ENCODE data around the gene SARM1. TPM values are rescaled to one million over a fixed set of nuclear protein-coding genes. Genes with fewer than 3 reads are reported as not detected.

SARM1 gene
- polyA plus RNA-seq, 1 donor from 2014 or later = 21.6 TPM

- TF ChIP-seq CTCF (IDR thresholded peaks at IDR 0.05; ENCODE audit: poor library complexity, severe bottlenecking) (no peak), POLR2AphosphoS5 (IDR thresholded peaks at IDR 0.05) (no peak), EZH2 (IDR thresholded peaks at IDR 0.05; ENCODE audit: borderline replicate concordance, insufficient read depth, low read length, poor library complexity, severe bottlenecking) (no peak), RAD21 (conservative IDR thresholded peaks at IDR 0.05) (no peak), MXI1 (conservative IDR thresholded peaks at IDR 0.05; ENCODE audit: poor library complexity, severe bottlenecking) (no peak), SMC3 (conservative IDR thresholded peaks at IDR 0.05; ENCODE audit: poor library complexity) (no peak), EP300 (conservative IDR thresholded peaks at IDR 0.05; ENCODE audit: poor library complexity, severe bottlenecking) (no peak), REST (IDR thresholded peaks at IDR 0.05; ENCODE audit: borderline replicate concordance) (no peak), TAF1 (IDR thresholded peaks at IDR 0.05; ENCODE audit: low read depth) (no peak)
- Histone ChIP-seq H3K4me2 (ENCODE audit: low read length) (no peak overlapping the region), H3K36me3 (ENCODE audit: insufficient read depth, low read length) (peaks cover 6% of the 10 kb centered on the region), H3K9me2 (ENCODE audit: insufficient read depth, low read length) (no peaks in the 10 kb centered on the region), H3K9ac (ENCODE audit: low read length) (no peak overlapping the region), H3K79me2 (replicated peaks; ENCODE audit: insufficient read depth, low read length) (peaks cover 29% of the 10 kb centered on the region), H4K20me1 (ENCODE audit: insufficient read depth) (no peaks in the 10 kb centered on the region), H3K27ac (ENCODE audit: low read length) (no peak overlapping the region), H3K9me3 (ENCODE audit: low read length) (no peaks in the 10 kb centered on the region), H2AFZ (ENCODE audit: low read depth, low read length) (no peak overlapping the region), H3F3A (ENCODE audit: insufficient read depth, low read length, poor library complexity, severe bottlenecking) (no peaks in the 10 kb centered on the region), H3K27me3 (ENCODE audit: insufficient read depth, low read depth, low read length) (no peaks in the 10 kb centered on the region), H3K4me3 (ENCODE audit: low read length) (no peak overlapping the region)
These were observed 45.4 kb upstream of the SARM1 start for GRCh38 chr17:28326114-28326513.

GRCh38 chr17:28327031-28327607 lies 44.4 kb upstream of the SARM1 start:
- peaks cover 20% of the 10 kb centered on the region for H3K79me2 ChIP-seq (replicated peaks; ENCODE audit: insufficient read depth, low read length)
- H3K36me3 ChIP-seq (ENCODE audit: insufficient read depth, low read length) = peaks cover 6% of the 10 kb centered on the region
- H3K9ac ChIP-seq (ENCODE audit: low read length) = no peak overlapping the region
- H3F3A ChIP-seq (ENCODE audit: insufficient read depth, low read length, poor library complexity, severe bottlenecking) = no peaks in the 10 kb centered on the region
- no peak overlapping the region for H2AFZ ChIP-seq (ENCODE audit: low read depth, low read length)
- no peak overlapping the region for H3K27ac ChIP-seq (ENCODE audit: low read length)
- H3K27me3 ChIP-seq (ENCODE audit: insufficient read depth, low read depth, low read length) = no peaks in the 10 kb centered on the region
- no peak overlapping the region for H3K4me3 ChIP-seq (ENCODE audit: low read length)
- no peaks in the 10 kb centered on the region for H3K9me3 ChIP-seq (ENCODE audit: low read length)
- TF ChIP-seq EZH2 (IDR thresholded peaks at IDR 0.05; ENCODE audit: borderline replicate concordance, insufficient read depth, low read length, poor library complexity, severe bottlenecking) (no peak), REST (IDR thresholded peaks at IDR 0.05; ENCODE audit: borderline replicate concordance) (no peak), POLR2AphosphoS5 (IDR thresholded peaks at IDR 0.05) (no peak), SMC3 (conservative IDR thresholded peaks at IDR 0.05; ENCODE audit: poor library complexity) (no peak), TAF1 (IDR thresholded peaks at IDR 0.05; ENCODE audit: low read depth) (no peak), RAD21 (conservative IDR thresholded peaks at IDR 0.05) (no peak), CTCF (IDR thresholded peaks at IDR 0.05; ENCODE audit: poor library complexity, severe bottlenecking) (no peak)
- no peak overlapping the region for H3K4me2 ChIP-seq (ENCODE audit: low read length)
- no peaks in the 10 kb centered on the region for H4K20me1 ChIP-seq (ENCODE audit: insufficient read depth)
- H3K9me2 ChIP-seq (ENCODE audit: insufficient read depth, low read length) = no peaks in the 10 kb centered on the region
